Adrenal gland (tissue), 12 donors: Measurements from ENCODE around the gene RPA3. TPM values are rescaled to one million over a fixed set of nuclear protein-coding genes. Genes with fewer than 3 reads are reported as not detected.
A peak's percentile ranks its signal among the peaks of the same experiment; 100 is the strongest.

Source experiments
- DNase-seq, 7 donors: peaks; one replicate each; pipeline ENCODE4 v3.0.0-alpha.2; 2019 to 2020
- H3K27ac ChIP-seq, 5 donors: fragments of 200-600 bp; sonication (generic) in 4 of 5; 1 replicate in 3 of 5; 2 replicates in 2 of 5; pipeline versions ENCODE4 v1.5.1 to v1.8.0; 2016 to 2020; ENCODE audit warnings: mild to moderate bottlenecking in 1 of 5
- H3K27me3 ChIP-seq: fragments of 200-600 bp; 2 replicates; pipeline ENCODE4 v1.8.0; 2021
- H3K36me3 ChIP-seq, 2 donors: fragments of 200-600 bp; replicated peaks in 1 of 2; 1 replicate in 1 of 2; 2 replicates in 1 of 2; pipeline versions ENCODE4 v1.5.1 to v1.8.0; 2018 to 2022
- H3K4me1 ChIP-seq, 2 donors: fragments of 200-600 bp; replicated peaks in 1 of 2; 1 replicate in 1 of 2; 2 replicates in 1 of 2; pipeline versions ENCODE4 v1.5.1 to v1.8.0; 2018 to 2021
- H3K4me3 ChIP-seq, 4 donors: fragments of 200-600 bp; sonication (generic) in 3 of 4; one replicate each; pipeline ENCODE4 v1.5.1; 2016 to 2018
- H3K9me3 ChIP-seq, 3 donors: fragments of 200-600 bp; sonication (generic) in 1 of 3; replicated peaks in 1 of 3; 1 replicate in 2 of 3; 2 replicates in 1 of 3; pipeline versions ENCODE4 v1.5.1 to v1.8.0; 2016 to 2021
- POLR2A ChIP-seq, 2 donors: fragments of 450-650 bp; IDR thresholded peaks; one replicate each; pipeline ENCODE4 v1.6.1; 2017; ENCODE audit warnings: antibody characterized with exemption in 2 of 2, mild to moderate bottlenecking in 2 of 2, moderate library complexity in 1 of 2
- WGBS, 4 donors: extraction: QIAGEN DNeasy Blood & Tissue Kit in 2 of 4; methylation state at CpG; one replicate each; pipeline versions ENCODE4 v1.1.5 to v1.1.7; 2013 to 2017; 5-methylcytosine and 5-hydroxymethylcytosine counted together
- intact Hi-C, 2 donors: fragments of 100-400 bp; cut with DNase I; formaldehyde crosslinking; loops; one replicate each; pipeline versions ENCODE4 v1.14.1 to v1.15.0; 2022 to 2023
- polyA plus RNA-seq, 3 donors: library from polyadenylated mRNA; stranded (reverse); fragments of 200-250 nt in 2 of 3; fragments of 350-450 nt in 1 of 3; fragmentation: Illumina TruSeq in 1 of 3; extraction: RNeasy Lipid Tissue Mini Kit (QIAGEN cat#74804) in 1 of 3; gene quantifications; one replicate each; pipeline ENCODE4 v1.2.3, GENCODE V29; 2013 to 2014
- total RNA-seq, 9 donors: library from RNA; depleted of rRNA in 4 of 9; stranded (reverse); fragments of >200 nt in 4 of 9; fragments of 120-200 nt in 1 of 9; fragmentation: NEBNext Ultra II Directional in 1 of 9; extraction: Animal tissue kit (Norgen Biotek cat#: 25700) in 1 of 9; gene quantifications; one replicate each; pipeline versions ENCODE4 v1.1.0 to v1.2.4, GENCODE V29; 2013 to 2023
- TF ChIP-seq, protein P1 (sequence below), 6 experiments: fragments of 450-650 bp in 4 of 6; fragments of 200-600 bp in 2 of 6; sonication (generic) in 1 of 6; IDR thresholded peaks; 1 replicate in 5 of 6; 2 replicates in 1 of 6; pipeline versions ENCODE4 v1.5.1 to v1.8.0; 2016 to 2021; ENCODE audit warnings: antibody characterized with exemption in 6 of 6, mild to moderate bottlenecking in 2 of 6, moderate library complexity in 1 of 6
- donor health status: healthy with polysubstance abuse.
- donor health status: Bipolar disorder and iron deficiency.
- donor health status: DM: yes; HTN: yes; CAD: no.
- donor health status: DM: no; HTN: no; CAD: no.
- donor health status: DM: no; HTN: no; CAD: no.
- donor health status: DM: yes; HTN: yes; CAD: no.

The RPA3 gene
- total and polyA plus RNA-seq, 12 donors, result 15.3 to 52.5 (median 31.1) TPM

- H3K27me3 ChIP-seq, result no peaks in the 10 kb centered on the region
- H3K27ac ChIP-seq, result peak overlapping the region in 1 of 5 donors; percentile 17
- 84 to 92% (median 89%) methylated on average over 1 of the region's 1 CpG for WGBS, 4 donors
- H3K4me3 ChIP-seq, result no peak overlapping the region
- no peaks in the 10 kb centered on the region for H3K9me3 ChIP-seq
- no peaks in the 10 kb centered on the region for H3K36me3 ChIP-seq
- H3K4me1 ChIP-seq, result no peaks in the 10 kb centered on the region
- TF ChIP-seq POLR2A (IDR thresholded peaks at IDR 0.05), result no peak
- TF ChIP-seq, protein P1, sequence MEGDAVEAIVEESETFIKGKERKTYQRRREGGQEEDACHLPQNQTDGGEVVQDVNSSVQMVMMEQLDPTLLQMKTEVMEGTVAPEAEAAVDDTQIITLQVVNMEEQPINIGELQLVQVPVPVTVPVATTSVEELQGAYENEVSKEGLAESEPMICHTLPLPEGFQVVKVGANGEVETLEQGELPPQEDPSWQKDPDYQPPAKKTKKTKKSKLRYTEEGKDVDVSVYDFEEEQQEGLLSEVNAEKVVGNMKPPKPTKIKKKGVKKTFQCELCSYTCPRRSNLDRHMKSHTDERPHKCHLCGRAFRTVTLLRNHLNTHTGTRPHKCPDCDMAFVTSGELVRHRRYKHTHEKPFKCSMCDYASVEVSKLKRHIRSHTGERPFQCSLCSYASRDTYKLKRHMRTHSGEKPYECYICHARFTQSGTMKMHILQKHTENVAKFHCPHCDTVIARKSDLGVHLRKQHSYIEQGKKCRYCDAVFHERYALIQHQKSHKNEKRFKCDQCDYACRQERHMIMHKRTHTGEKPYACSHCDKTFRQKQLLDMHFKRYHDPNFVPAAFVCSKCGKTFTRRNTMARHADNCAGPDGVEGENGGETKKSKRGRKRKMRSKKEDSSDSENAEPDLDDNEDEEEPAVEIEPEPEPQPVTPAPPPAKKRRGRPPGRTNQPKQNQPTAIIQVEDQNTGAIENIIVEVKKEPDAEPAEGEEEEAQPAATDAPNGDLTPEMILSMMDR (IDR thresholded peaks at IDR 0.05), result no peak
- intact Hi-C loops, result no loop called here
- DNase-seq, result no peak
Measured at GRCh38 chr7:7620236-7620635, 98.2 kb downstream of the RPA3 start.

DNA sequence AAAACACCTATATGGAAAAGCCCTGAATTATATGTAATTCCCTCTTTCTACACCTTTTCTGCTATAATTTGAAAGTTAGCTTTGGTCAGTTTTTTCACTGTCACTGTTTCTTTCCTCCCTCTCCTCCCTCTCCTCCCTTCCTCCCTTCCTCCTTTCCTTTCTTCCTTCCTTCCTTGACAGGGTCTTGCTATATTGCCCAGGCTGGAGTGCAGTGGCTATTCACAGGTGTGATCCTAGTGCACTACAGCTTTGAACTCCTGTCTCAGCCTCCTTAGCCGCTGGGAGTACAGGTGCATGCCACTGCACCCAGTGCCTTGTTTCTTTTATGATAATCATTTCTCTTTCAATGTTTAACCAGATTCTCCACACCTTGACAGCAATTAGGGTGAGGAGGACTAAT is 100.0 kb downstream of the RPA3 start:
- Histone ChIP-seq H3K27me3 (no peaks in the 10 kb centered on the region), H3K36me3 (no peaks in the 10 kb centered on the region), H3K4me3 (no peak overlapping the region), H3K27ac (no peak overlapping the region), H3K9me3 (no peaks in the 10 kb centered on the region), H3K4me1 (no peaks in the 10 kb centered on the region)
- no peak for DNase-seq
- intact Hi-C loops, result no loop called here
- TF ChIP-seq, protein P1 (IDR thresholded peaks at IDR 0.05), result no peak
- TF ChIP-seq POLR2A (IDR thresholded peaks at IDR 0.05), result no peak
- 84 to 94% (median 90%) methylated on average over 1 of the region's 1 CpG for WGBS, 4 donors

- 79 to 84% (median 82%) methylated on average over 3 of the region's 3 CpGs for WGBS, 4 donors
- no peak for TF ChIP-seq POLR2A (IDR thresholded peaks at IDR 0.05)
- TF ChIP-seq, protein P1 (IDR thresholded peaks at IDR 0.05), result no peak
- DNase-seq, result no peak
- Histone ChIP-seq H3K4me1 (no peaks in the 10 kb centered on the region), H3K27ac (no peak overlapping the region), H3K36me3 (no peaks in the 10 kb centered on the region), H3K9me3 (no peaks in the 10 kb centered on the region), H3K27me3 (no peaks in the 10 kb centered on the region), H3K4me3 (no peak overlapping the region)
- intact Hi-C loops, result no loop called here
Measured at GRCh38 chr7:7617550-7617949, 100.9 kb downstream of the RPA3 start.

GRCh38 chr7:7614018-7614741 is 104.2 kb downstream of the RPA3 start:
- no peak overlapping the region for H3K4me3 ChIP-seq
- no peak for DNase-seq
- WGBS, 4 donors, result 73 to 83% (median 82%) methylated on average over 4 of the region's 4 CpGs
- H3K27ac ChIP-seq, result no peak overlapping the region
- TF ChIP-seq POLR2A (IDR thresholded peaks at IDR 0.05), result no peak
- TF ChIP-seq, protein P1 (IDR thresholded peaks at IDR 0.05), result no peak
- intact Hi-C loops, result no loop called here
- no peaks in the 10 kb centered on the region for H3K36me3 ChIP-seq
- H3K27me3 ChIP-seq, result no peaks in the 10 kb centered on the region
- H3K4me1 ChIP-seq, result no peaks in the 10 kb centered on the region
- H3K9me3 ChIP-seq, result no peaks in the 10 kb centered on the region
